Neural cell (in vitro differentiated cells): ENCODE measurements around the gene HEPHL1.

Experiments
- CTCF ChIP-seq: fragments of 450-650 bp; IDR thresholded peaks from 2 replicates; pipeline ENCODE4 v1.5.1; 2014; ENCODE audit warnings: antibody characterized with exemption, mild to moderate bottlenecking, moderate library complexity; ENCODE audit not compliant: poor library complexity, severe bottlenecking
- EP300 ChIP-seq: fragments of 450-650 bp; conservative IDR thresholded peaks from 2 replicates; pipeline ENCODE4 v1.6.1; 2014; ENCODE audit warnings: antibody characterized with exemption, mild to moderate bottlenecking, moderate library complexity; ENCODE audit not compliant: poor library complexity, severe bottlenecking
- EZH2 ChIP-seq: fragments of 200-600, 300-800 bp; shearing (Covaris generic), sonication (generic); IDR thresholded peaks from 2 replicates; pipeline ENCODE4 v1.6.1; 2014; ENCODE audit warnings: antibody characterized with exemption, low read length, borderline replicate concordance, mild to moderate bottlenecking; ENCODE audit not compliant: insufficient read depth, poor library complexity, severe bottlenecking
- MXI1 ChIP-seq: fragments of 450-650 bp; conservative IDR thresholded peaks from 2 replicates; pipeline ENCODE4 v1.6.1; 2014; ENCODE audit warnings: antibody characterized with exemption, mild to moderate bottlenecking; ENCODE audit not compliant: poor library complexity, severe bottlenecking
- POLR2AphosphoS5 ChIP-seq: IDR thresholded peaks from 2 replicates; pipeline ENCODE4 v1.6.1; 2012
- RAD21 ChIP-seq: fragments of 450-650 bp; conservative IDR thresholded peaks from 2 replicates; pipeline ENCODE4 v1.6.1; 2014; ENCODE audit warnings: antibody characterized with exemption, mild to moderate bottlenecking, moderate library complexity
- REST ChIP-seq: IDR thresholded peaks from 2 replicates; pipeline ENCODE4 v1.6.1; 2012; ENCODE audit warnings: borderline replicate concordance
- SMC3 ChIP-seq: fragments of 450-650 bp; conservative IDR thresholded peaks from 2 replicates; pipeline ENCODE4 v1.6.1; 2014; ENCODE audit warnings: antibody characterized with exemption, mild to moderate bottlenecking, moderate library complexity; ENCODE audit not compliant: poor library complexity
- TAF1 ChIP-seq: IDR thresholded peaks from 2 replicates; pipeline ENCODE4 v1.6.1; 2012; ENCODE audit warnings: low read depth

GRCh38 chr11:94133752-94134151, 112.6 kb downstream of the HEPHL1 start:
- TF ChIP-seq REST (no peak), CTCF (no peak), EZH2 (no peak), POLR2AphosphoS5 (no peak), SMC3 (no peak), MXI1 (no peak), RAD21 (no peak), EP300 (no peak), TAF1 (no peak)
